Smooth muscle cell (in vitro differentiated cells): ENCODE results near the gene PRSS38. TPM values are rescaled to one million over a fixed set of nuclear protein-coding genes. Genes with fewer than 3 reads are reported as not detected.

Source experiments
- DNase-seq: peaks from one replicate; lab custom pipeline; 2025; ENCODE audit not compliant: unreplicated experiment; lab: John Stamatoyannopoulos, UW
- H2AFZ ChIP-seq: fragments of 200-600 bp; sonication (generic); 2 replicates; pipeline ENCODE4 v1.6.0; 2016; ENCODE audit warnings: antibody characterized with exemption, low read depth, mild to moderate bottlenecking
- H3F3A ChIP-seq: fragments of 200-600 bp; sonication (generic); 2 replicates; pipeline ENCODE4 v1.6.0; 2017; ENCODE audit warnings: antibody characterized with exemption, low read depth
- H3K27ac ChIP-seq: fragments of 200-600 bp; sonication (generic); 2 replicates; pipeline ENCODE4 v1.5.1; 2016; ENCODE audit warnings: low read depth, mild to moderate bottlenecking
- H3K27me3 ChIP-seq: fragments of 200-600 bp; sonication (generic); 2 replicates; pipeline ENCODE4 v1.6.1; 2016; ENCODE audit warnings: low read depth, mild to moderate bottlenecking
- H3K36me3 ChIP-seq: fragments of 200-600 bp; sonication (generic); 2 replicates; pipeline ENCODE4 v1.5.1; 2016; ENCODE audit warnings: low read depth
- H3K4me1 ChIP-seq: fragments of 200-600 bp; sonication (generic); 2 replicates; pipeline ENCODE4 v1.5.1; 2016; ENCODE audit warnings: low read depth
- H3K4me2 ChIP-seq: fragments of 200-600 bp; sonication (generic); 2 replicates; pipeline ENCODE4 v1.6.0; 2016; ENCODE audit warnings: mild to moderate bottlenecking
- H3K4me3 ChIP-seq: fragments of 200-600 bp; sonication (generic); 2 replicates; pipeline ENCODE4 v1.5.1; 2016; ENCODE audit warnings: mild to moderate bottlenecking
- H3K79me2 ChIP-seq: fragments of 200-600 bp; sonication (generic); 2 replicates; pipeline ENCODE4 v1.6.0; 2016; ENCODE audit warnings: low read depth, mild to moderate bottlenecking
- H3K9ac ChIP-seq: fragments of 200-600 bp; sonication (generic); 2 replicates; pipeline ENCODE4 v1.6.0; 2016; ENCODE audit warnings: low read depth
- H3K9me3 ChIP-seq: fragments of 200-600 bp; sonication (generic); replicated peaks from 2 replicates; pipeline ENCODE4 v1.5.1; 2016; ENCODE audit warnings: low read depth
- H4K20me1 ChIP-seq: fragments of 200-600 bp; sonication (generic); 2 replicates; pipeline ENCODE4 v1.6.0; 2016; ENCODE audit warnings: low read depth
- WGBS: methylation state at CpG from one replicate; pipeline ENCODE4 v1.1.7; 2016; ENCODE audit warnings: low lambda C conversion rate; 5-methylcytosine and 5-hydroxymethylcytosine counted together
- polyA plus RNA-seq: library from polyadenylated mRNA; unstranded; fragments of >200 nt; fragmentation: Nextera tagmentation; extraction: Ambion mirVana; gene quantifications from 2 replicates; pipeline ENCODE4 v1.2.1, GENCODE V29; 2016
- total RNA-seq: library from RNA; depleted of rRNA; stranded (reverse); fragments of >200 nt; gene quantifications from 2 replicates; pipeline ENCODE4 v1.2.3, GENCODE V29; 2014
- TF ChIP-seq, protein P1 (sequence below): fragments of 200-600 bp; sonication (generic); IDR thresholded peaks from 2 replicates; pipeline ENCODE4 v1.5.1; 2017; ENCODE audit warnings: borderline replicate concordance, mild to moderate bottlenecking, antibody characterized with exemption; ENCODE audit not compliant: insufficient read depth, poor library complexity, severe bottlenecking

PRSS38 gene
- total and polyA plus RNA-seq, 2 experiments from 2014 or later: not detected

DNA sequence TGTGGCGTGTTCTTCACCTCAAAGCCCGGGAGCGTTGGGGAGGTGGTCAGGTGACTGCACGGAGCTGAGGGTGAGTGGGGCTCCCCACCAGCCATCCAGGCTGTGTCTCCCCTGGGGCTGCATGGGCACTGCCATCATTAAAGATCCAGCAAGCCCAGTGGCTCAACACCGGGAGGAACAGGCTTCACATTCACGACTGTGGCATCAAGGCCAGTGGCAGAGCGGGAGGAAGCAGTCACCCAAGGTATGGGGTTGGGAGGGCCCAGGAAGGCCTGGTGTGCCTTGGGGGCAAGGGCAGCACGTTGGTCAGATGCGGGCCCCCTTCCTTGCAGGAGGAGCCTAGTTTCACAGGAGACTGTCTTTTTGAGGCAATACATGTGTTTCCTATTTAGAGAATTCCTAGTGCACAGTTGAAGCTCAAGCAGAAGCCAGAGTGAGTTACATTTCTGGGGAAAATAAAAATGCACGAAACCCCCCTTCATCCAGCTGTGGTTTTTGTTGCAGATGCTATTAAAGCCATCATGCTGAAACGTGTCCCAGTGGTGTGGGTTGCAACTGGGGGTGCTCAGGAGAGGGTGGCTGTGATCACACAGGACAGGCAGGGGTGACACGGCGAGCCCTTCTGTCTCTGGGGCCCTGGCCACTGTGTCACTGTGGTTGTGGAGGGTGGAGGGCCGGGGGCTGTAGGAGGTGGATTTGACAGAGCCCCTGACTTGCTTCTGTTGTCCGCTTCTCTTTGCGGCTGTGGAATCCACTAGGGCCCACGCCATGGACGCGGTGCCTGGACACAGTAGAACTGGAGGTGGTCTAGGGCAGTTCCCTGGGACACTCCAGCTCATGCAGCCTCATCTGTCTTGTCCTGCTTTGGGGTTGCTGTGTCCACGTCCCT lies 46.2 kb upstream of the PRSS38 start:
- H3K27me3 ChIP-seq: no peaks in the 10 kb centered on the region
- DNase-seq: no peak
- WGBS: 97% methylated on average over 20 of the region's 20 CpGs
- H3F3A ChIP-seq: no peaks in the 10 kb centered on the region
- H2AFZ ChIP-seq: no peak overlapping the region
- no peaks in the 10 kb centered on the region for H3K79me2 ChIP-seq
- no peaks in the 10 kb centered on the region for H3K36me3 ChIP-seq
- TF ChIP-seq, protein P1, sequence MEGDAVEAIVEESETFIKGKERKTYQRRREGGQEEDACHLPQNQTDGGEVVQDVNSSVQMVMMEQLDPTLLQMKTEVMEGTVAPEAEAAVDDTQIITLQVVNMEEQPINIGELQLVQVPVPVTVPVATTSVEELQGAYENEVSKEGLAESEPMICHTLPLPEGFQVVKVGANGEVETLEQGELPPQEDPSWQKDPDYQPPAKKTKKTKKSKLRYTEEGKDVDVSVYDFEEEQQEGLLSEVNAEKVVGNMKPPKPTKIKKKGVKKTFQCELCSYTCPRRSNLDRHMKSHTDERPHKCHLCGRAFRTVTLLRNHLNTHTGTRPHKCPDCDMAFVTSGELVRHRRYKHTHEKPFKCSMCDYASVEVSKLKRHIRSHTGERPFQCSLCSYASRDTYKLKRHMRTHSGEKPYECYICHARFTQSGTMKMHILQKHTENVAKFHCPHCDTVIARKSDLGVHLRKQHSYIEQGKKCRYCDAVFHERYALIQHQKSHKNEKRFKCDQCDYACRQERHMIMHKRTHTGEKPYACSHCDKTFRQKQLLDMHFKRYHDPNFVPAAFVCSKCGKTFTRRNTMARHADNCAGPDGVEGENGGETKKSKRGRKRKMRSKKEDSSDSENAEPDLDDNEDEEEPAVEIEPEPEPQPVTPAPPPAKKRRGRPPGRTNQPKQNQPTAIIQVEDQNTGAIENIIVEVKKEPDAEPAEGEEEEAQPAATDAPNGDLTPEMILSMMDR: no peak
- H3K4me1 ChIP-seq: no peaks in the 10 kb centered on the region
- peaks cover 68% of the 10 kb centered on the region for H4K20me1 ChIP-seq
- H3K4me2 ChIP-seq: no peak overlapping the region
- no peak overlapping the region for H3K9ac ChIP-seq
- H3K27ac ChIP-seq: no peak overlapping the region
- no peaks in the 10 kb centered on the region for H3K9me3 ChIP-seq
- no peak overlapping the region for H3K4me3 ChIP-seq

- H3K9ac ChIP-seq: no peak overlapping the region
- no peak overlapping the region for H2AFZ ChIP-seq
- no peak overlapping the region for H3K4me2 ChIP-seq
- H3K79me2 ChIP-seq: no peaks in the 10 kb centered on the region
- H3K4me1 ChIP-seq: no peaks in the 10 kb centered on the region
- no peak overlapping the region for H3K27ac ChIP-seq
- no peak overlapping the region for H3K4me3 ChIP-seq
- WGBS: 98% methylated on average over 15 of the region's 15 CpGs
- no peaks in the 10 kb centered on the region for H3K27me3 ChIP-seq
- TF ChIP-seq, protein P1: no peak
- no peak for DNase-seq
- no peaks in the 10 kb centered on the region for H3F3A ChIP-seq
- H3K9me3 ChIP-seq: no peaks in the 10 kb centered on the region
- peaks cover 68% of the 10 kb centered on the region for H4K20me1 ChIP-seq
- no peaks in the 10 kb centered on the region for H3K36me3 ChIP-seq
These were observed 45.5 kb upstream of the PRSS38 start for GRCh38 chr1:227769936-227770494.

- Histone ChIP-seq H3K27ac (no peak overlapping the region), H3K27me3 (no peaks in the 10 kb centered on the region), H3K4me1 (peaks cover 3% of the 10 kb centered on the region)
These were observed 44.7 kb upstream of the PRSS38 start for GRCh38 chr1:227770812-227771211.

More at GRCh38 chr1:227770812-227771211, 44.7 kb upstream of the PRSS38 start:
- H3K4me3 ChIP-seq: no peak overlapping the region
- no peak overlapping the region for H2AFZ ChIP-seq
- no peak overlapping the region for H3K9ac ChIP-seq
- TF ChIP-seq, protein P1: no peak
- no peaks in the 10 kb centered on the region for H3K79me2 ChIP-seq
- no peak for DNase-seq
- WGBS: 96% methylated on average over 13 of the region's 13 CpGs
- no peaks in the 10 kb centered on the region for H3K36me3 ChIP-seq
- no peaks in the 10 kb centered on the region for H3K9me3 ChIP-seq
- peaks cover 66% of the 10 kb centered on the region for H4K20me1 ChIP-seq
- no peaks in the 10 kb centered on the region for H3F3A ChIP-seq
- no peak overlapping the region for H3K4me2 ChIP-seq
